ENCODE results near the gene ANGPTL7. TPM values are rescaled to one million over a fixed set of nuclear protein-coding genes. Genes with fewer than 3 reads are reported as not detected.

ANGPTL7 gene
- total RNA-seq, 1 experiment from 2014 or later: not detected

- TF ChIP-seq ZBTB43 (CRISPR knock-in tag; IDR thresholded peaks at IDR 0.05) (no peak), ZNF512 (CRISPR knock-in tag; IDR thresholded peaks at IDR 0.05; ENCODE audit: borderline replicate concordance) (no peak), ZSCAN18 (CRISPR knock-in tag; IDR thresholded peaks at IDR 0.05) (no peak), SOX15 (CRISPR knock-in tag; IDR thresholded peaks at IDR 0.05) (no peak), AFF4 (CRISPR knock-in tag; IDR thresholded peaks at IDR 0.05; ENCODE audit: borderline replicate concordance) (no peak), FOXK1 (CRISPR knock-in tag; IDR thresholded peaks at IDR 0.05) (no peak), ARID4B (CRISPR knock-in tag; IDR thresholded peaks at IDR 0.05; ENCODE audit: borderline replicate concordance) (no peak), MXD4 (CRISPR knock-in tag; IDR thresholded peaks at IDR 0.05; ENCODE audit: borderline replicate concordance) (no peak), NFE2L1 (CRISPR knock-in tag; IDR thresholded peaks at IDR 0.05) (no peak), ZMAT4 (CRISPR knock-in tag; IDR thresholded peaks at IDR 0.05) (no peak), USF1 (CRISPR knock-in tag; IDR thresholded peaks at IDR 0.05) (no peak)
Measured at GRCh38 chr1:11229203-11229602, 40.0 kb downstream of the ANGPTL7 start (continued).

GRCh38 chr1:11233208-11233607 lies 44.1 kb downstream of the ANGPTL7 start:
- DNase-seq (ENCODE audit: low spot score) (no peak), ATAC-seq (no peak)
- no peak overlapping the region for H3K4me3 Mint-ChIP-seq
- H3K36me3 Mint-ChIP-seq: peaks cover 71% of the 10 kb centered on the region
- ChIA-PET CTCF (no interaction called here), POLR2A (no interaction called here)
- TF ChIP-seq ARID4B (CRISPR knock-in tag; IDR thresholded peaks at IDR 0.05; ENCODE audit: borderline replicate concordance) (no peak), ELF4 (CRISPR knock-in tag; IDR thresholded peaks at IDR 0.05; ENCODE audit: low read depth) (no peak), FOXP1 (CRISPR knock-in tag; IDR thresholded peaks at IDR 0.05; ENCODE audit: borderline replicate concordance) (no peak), IRF2 (CRISPR knock-in tag; IDR thresholded peaks at IDR 0.05; ENCODE audit: borderline replicate concordance, low read depth) (no peak), ESRRA (CRISPR knock-in tag; IDR thresholded peaks at IDR 0.05; ENCODE audit: borderline replicate concordance) (no peak)
- no peaks in the 10 kb centered on the region for H3K9me3 Mint-ChIP-seq
- H3K4me1 Mint-ChIP-seq: no peaks in the 10 kb centered on the region
- no peaks in the 10 kb centered on the region for H3K27me3 Mint-ChIP-seq (ENCODE audit: low read depth)
- H3K27ac Mint-ChIP-seq: no peak overlapping the region

Measured in WTC11 (cell line).